Measurements from ENCODE around the gene DPP3. TPM values are rescaled to one million over a fixed set of nuclear protein-coding genes. Genes with fewer than 3 reads are reported as not detected.

Gene DPP3
- polyA plus RNA-seq, 1 of the 3 experiments (the other 2 are of a cell fraction), result 70.6 TPM

GRCh38 chr11:66479394-66480116 is 679 bp upstream of the DPP3 start:
- peak overlapping the region; percentile 98 for H3K4me2 ChIP-seq
- peaks cover 0 to 7% of the 10 kb centered on the region in 2 experiments for H3K36me3 ChIP-seq (replicated peaks in 1 of 2; ENCODE audit: control insufficient read depth in 1 of 2, insufficient read depth in 2 of 2, low read length in 1 of 2)
- no peaks in the 10 kb centered on the region for H3K9me3 ChIP-seq
- ChIA-PET POLR2A (interaction anchor here (0.9 to 2.7 kb wide), 11 partner anchors 10 to 366 kb away, joined by 3 to 18 read pairs (median 6); partner anchors contain the start of genes BBS1, BRMS1, MRPL11 and PELI3), CTCF (interaction anchor here (0.8 to 3.8 kb wide), 15 partner anchors 10 to 199 kb away, joined by 3 to 32 read pairs (median 6); partner anchors contain the start of genes BBS1, MRPL11 and PELI3)
- no peaks in the 10 kb centered on the region for H3K9me2 ChIP-seq
- peak overlapping the region; percentile 71 for H2AFZ ChIP-seq (ENCODE audit: low read depth)
- H4K20me1 ChIP-seq (ENCODE audit: insufficient read depth), result no peaks in the 10 kb centered on the region
- no peaks in the 10 kb centered on the region for H3K27me3 ChIP-seq (ENCODE audit: insufficient read depth)
- H3F3A ChIP-seq (replicated peaks; ENCODE audit: insufficient read depth), result no peaks in the 10 kb centered on the region
- peak overlapping the region; percentile 93 for H3K9ac ChIP-seq
- H3K79me2 ChIP-seq (ENCODE audit: insufficient read depth), result peaks cover 17% of the 10 kb centered on the region; the same call in 1 of the 2 replicates
- peaks cover 0 to 15% of the 10 kb centered on the region in 2 experiments; a peak in 2 of 4 replicates for H3K4me1 ChIP-seq (ENCODE audit: control insufficient read depth in 1 of 2, insufficient read depth in 2 of 2, low read depth in 1 of 2, low read length in 1 of 2)
- no peak for TF ChIP-seq YY1 (IDR thresholded peaks at IDR 0.05; ENCODE audit: low read depth)
- TF ChIP-seq, protein P1, sequence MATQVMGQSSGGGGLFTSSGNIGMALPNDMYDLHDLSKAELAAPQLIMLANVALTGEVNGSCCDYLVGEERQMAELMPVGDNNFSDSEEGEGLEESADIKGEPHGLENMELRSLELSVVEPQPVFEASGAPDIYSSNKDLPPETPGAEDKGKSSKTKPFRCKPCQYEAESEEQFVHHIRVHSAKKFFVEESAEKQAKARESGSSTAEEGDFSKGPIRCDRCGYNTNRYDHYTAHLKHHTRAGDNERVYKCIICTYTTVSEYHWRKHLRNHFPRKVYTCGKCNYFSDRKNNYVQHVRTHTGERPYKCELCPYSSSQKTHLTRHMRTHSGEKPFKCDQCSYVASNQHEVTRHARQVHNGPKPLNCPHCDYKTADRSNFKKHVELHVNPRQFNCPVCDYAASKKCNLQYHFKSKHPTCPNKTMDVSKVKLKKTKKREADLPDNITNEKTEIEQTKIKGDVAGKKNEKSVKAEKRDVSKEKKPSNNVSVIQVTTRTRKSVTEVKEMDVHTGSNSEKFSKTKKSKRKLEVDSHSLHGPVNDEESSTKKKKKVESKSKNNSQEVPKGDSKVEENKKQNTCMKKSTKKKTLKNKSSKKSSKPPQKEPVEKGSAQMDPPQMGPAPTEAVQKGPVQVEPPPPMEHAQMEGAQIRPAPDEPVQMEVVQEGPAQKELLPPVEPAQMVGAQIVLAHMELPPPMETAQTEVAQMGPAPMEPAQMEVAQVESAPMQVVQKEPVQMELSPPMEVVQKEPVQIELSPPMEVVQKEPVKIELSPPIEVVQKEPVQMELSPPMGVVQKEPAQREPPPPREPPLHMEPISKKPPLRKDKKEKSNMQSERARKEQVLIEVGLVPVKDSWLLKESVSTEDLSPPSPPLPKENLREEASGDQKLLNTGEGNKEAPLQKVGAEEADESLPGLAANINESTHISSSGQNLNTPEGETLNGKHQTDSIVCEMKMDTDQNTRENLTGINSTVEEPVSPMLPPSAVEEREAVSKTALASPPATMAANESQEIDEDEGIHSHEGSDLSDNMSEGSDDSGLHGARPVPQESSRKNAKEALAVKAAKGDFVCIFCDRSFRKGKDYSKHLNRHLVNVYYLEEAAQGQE (IDR thresholded peaks at IDR 0.05; ENCODE audit: low read depth, low read length), result no peak
- no peak for TF ChIP-seq FOSL2 (IDR thresholded peaks at IDR 0.05; ENCODE audit: borderline replicate concordance, low read depth)
- peak; percentile 24; the same call in 1 of the 2 replicates for TF ChIP-seq GABPA (IDR thresholded peaks at IDR 0.05; ENCODE audit: low read depth)
- no peak for TF ChIP-seq USF2 (IDR thresholded peaks at IDR 0.05; ENCODE audit: borderline replicate concordance, low read depth, low read length)
- H3K4me3 ChIP-seq (ENCODE audit: low read depth in 2 of 2, low read length in 1 of 2), result peak overlapping the region; percentile 64 to 82
- under 1% methylated on average over 21 of the region's 34 CpGs for WGBS (ENCODE audit: low lambda C conversion rate)
- H3K27ac ChIP-seq (ENCODE audit: low read depth in 2 of 2, low read length in 1 of 2), result peak overlapping the region; percentile 85 to 93
- DNase-seq, result peak; percentile 66

DNA sequence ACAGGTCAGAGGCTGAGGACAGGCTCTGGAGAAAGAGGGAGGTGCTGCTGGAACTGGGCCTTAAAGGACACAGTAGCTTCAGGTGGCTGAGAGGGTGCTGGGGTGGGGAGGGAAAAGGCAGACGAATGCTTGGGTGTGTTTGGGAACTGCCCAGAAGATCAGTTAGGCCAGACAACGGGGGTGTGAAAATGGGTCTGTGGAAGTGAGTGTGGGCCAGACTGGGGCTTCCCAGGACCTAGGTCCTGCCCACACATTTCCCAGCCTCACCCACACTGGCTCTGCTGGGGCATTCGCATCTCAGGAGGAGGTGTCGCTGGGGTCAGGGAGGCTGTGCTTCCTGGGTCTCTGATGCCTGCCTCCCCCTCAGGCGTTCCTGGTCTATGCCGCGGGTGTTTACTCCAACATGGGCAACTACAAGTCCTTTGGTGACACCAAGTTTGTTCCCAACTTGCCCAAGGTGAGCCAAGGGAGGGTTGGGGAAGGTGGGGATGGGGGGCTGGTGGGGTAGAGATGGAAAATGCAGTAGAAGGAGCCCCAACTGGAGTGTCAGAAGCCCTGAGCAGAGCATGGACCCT is 4.7 kb downstream of the DPP3 start:
- no peaks in the 10 kb centered on the region for H3K27me3 ChIP-seq (ENCODE audit: insufficient read depth)
- H3K79me2 ChIP-seq (ENCODE audit: insufficient read depth), result no peaks in the 10 kb centered on the region
- H2AFZ ChIP-seq (ENCODE audit: low read depth), result no peak overlapping the region
- no peak overlapping the region for H3K9ac ChIP-seq
- H3K36me3 ChIP-seq (replicated peaks in 1 of 2; ENCODE audit: control insufficient read depth in 1 of 2, insufficient read depth in 2 of 2, low read length in 1 of 2), result peaks cover 0 to 12% of the 10 kb centered on the region in 2 experiments
- no peaks in the 10 kb centered on the region for H3K9me2 ChIP-seq
- ChIA-PET CTCF (interaction anchor here (1.1 to 1.9 kb wide), 3 partner anchors 8 to 76 kb away, joined by 3 to 5 read pairs (median 3); no protein-coding TSS in a partner anchor), POLR2A (no interaction called here)
- H3K4me3 ChIP-seq (ENCODE audit: low read depth in 2 of 2, low read length in 1 of 2), result no peak overlapping the region
- H4K20me1 ChIP-seq (ENCODE audit: insufficient read depth), result no peaks in the 10 kb centered on the region
- no peaks in the 10 kb centered on the region for H3K9me3 ChIP-seq
- no peaks in the 10 kb centered on the region for H3F3A ChIP-seq (replicated peaks; ENCODE audit: insufficient read depth)
- DNase-seq, result no peak
- WGBS (ENCODE audit: low lambda C conversion rate), result 89% methylated on average over 7 of the region's 7 CpGs
- TF ChIP-seq, protein P2, sequence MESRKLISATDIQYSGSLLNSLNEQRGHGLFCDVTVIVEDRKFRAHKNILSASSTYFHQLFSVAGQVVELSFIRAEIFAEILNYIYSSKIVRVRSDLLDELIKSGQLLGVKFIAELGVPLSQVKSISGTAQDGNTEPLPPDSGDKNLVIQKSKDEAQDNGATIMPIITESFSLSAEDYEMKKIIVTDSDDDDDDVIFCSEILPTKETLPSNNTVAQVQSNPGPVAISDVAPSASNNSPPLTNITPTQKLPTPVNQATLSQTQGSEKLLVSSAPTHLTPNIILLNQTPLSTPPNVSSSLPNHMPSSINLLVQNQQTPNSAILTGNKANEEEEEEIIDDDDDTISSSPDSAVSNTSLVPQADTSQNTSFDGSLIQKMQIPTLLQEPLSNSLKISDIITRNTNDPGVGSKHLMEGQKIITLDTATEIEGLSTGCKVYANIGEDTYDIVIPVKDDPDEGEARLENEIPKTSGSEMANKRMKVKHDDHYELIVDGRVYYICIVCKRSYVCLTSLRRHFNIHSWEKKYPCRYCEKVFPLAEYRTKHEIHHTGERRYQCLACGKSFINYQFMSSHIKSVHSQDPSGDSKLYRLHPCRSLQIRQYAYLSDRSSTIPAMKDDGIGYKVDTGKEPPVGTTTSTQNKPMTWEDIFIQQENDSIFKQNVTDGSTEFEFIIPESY (IDR thresholded peaks at IDR 0.05; ENCODE audit: borderline replicate concordance, low read depth), result no peak
- no peak for TF ChIP-seq RFX5 (IDR thresholded peaks at IDR 0.05; ENCODE audit: low read length)
- no peak for TF ChIP-seq NFIC (IDR thresholded peaks at IDR 0.05; ENCODE audit: borderline replicate concordance)
- TF ChIP-seq TAF1 (IDR thresholded peaks at IDR 0.05; ENCODE audit: borderline replicate concordance, low read depth, low read length), result no peak
- TF ChIP-seq EZH2phosphoT487 (IDR thresholded peaks at IDR 0.05; ENCODE audit: borderline replicate concordance, low read depth), result no peak
- no peak for TF ChIP-seq RCOR1 (IDR thresholded peaks at IDR 0.05; ENCODE audit: low read length)
- no peak overlapping the region for H3K4me2 ChIP-seq
- H3K4me1 ChIP-seq (ENCODE audit: control insufficient read depth in 1 of 2, insufficient read depth in 2 of 2, low read depth in 1 of 2, low read length in 1 of 2), result peaks cover 0 to 5% of the 10 kb centered on the region in 2 experiments; a peak in 1 of 4 replicates
- H3K27ac ChIP-seq (ENCODE audit: low read depth in 2 of 2, low read length in 1 of 2), result no peak overlapping the region
